ENCODE data around the gene CLDN19.
"Not testable (repeated sequence)": the region's sequence is repeated elsewhere in the genome, so short reads cannot be mapped to it uniquely, and the experiment has no call there.

CLDN19 gene

GRCh38 chr1:42758641-42759040 lies 18.6 kb upstream of the CLDN19 start:
- DNase-seq: no peak

GRCh38 chr1:42757892-42758275 lies 17.8 kb upstream of the CLDN19 start:
- no peak for DNase-seq

- DNase-seq: peak; percentile 69
Observed at GRCh38 chr1:42756956-42757891, 17.2 kb upstream of the CLDN19 start.

- DNase-seq: peak; percentile 36
Observed at GRCh38 chr1:42753070-42753469, 13.0 kb upstream of the CLDN19 start.

GRCh38 chr1:42752284-42752683 lies 12.2 kb upstream of the CLDN19 start:
- DNase-seq: no peak

GRCh38 chr1:42751511-42752070 lies 11.6 kb upstream of the CLDN19 start:
- not testable (repeated sequence) for DNase-seq

- DNase-seq: no peak
Observed at GRCh38 chr1:42750041-42750440, 10.0 kb upstream of the CLDN19 start.

GRCh38 chr1:42748461-42749410 lies 8.7 kb upstream of the CLDN19 start:
- DNase-seq: peak; percentile 55

GRCh38 chr1:42748021-42748420 lies 8.0 kb upstream of the CLDN19 start:
- no peak for DNase-seq

- peak; percentile 18 for DNase-seq
Observed at GRCh38 chr1:42747125-42747524, 7.1 kb upstream of the CLDN19 start.

GRCh38 chr1:42746436-42747105 lies 6.5 kb upstream of the CLDN19 start:
- no peak for DNase-seq

GRCh38 chr1:42745851-42746250 lies 5.8 kb upstream of the CLDN19 start:
- no peak for DNase-seq

- no peak for DNase-seq
Observed at GRCh38 chr1:42744148-42744413, 4.0 kb upstream of the CLDN19 start.

- DNase-seq: no peak
Observed at GRCh38 chr1:42743317-42744147, 3.5 kb upstream of the CLDN19 start.

GRCh38 chr1:42742617-42743316 lies 2.7 kb upstream of the CLDN19 start:
- no peak for DNase-seq

GRCh38 chr1:42742141-42742540 lies 2.1 kb upstream of the CLDN19 start:
- DNase-seq: no peak

GRCh38 chr1:42741706-42742105 lies 1.7 kb upstream of the CLDN19 start:
- DNase-seq: no peak

GRCh38 chr1:42740851-42741580 lies 980 bp upstream of the CLDN19 start:
- no peak for DNase-seq

- DNase-seq: no peak
Observed at GRCh38 chr1:42738678-42739226, 1.3 kb downstream of the CLDN19 start.

- no peak for DNase-seq
Observed at GRCh38 chr1:42737986-42738677, 1.9 kb downstream of the CLDN19 start.

All from inflammatory macrophage treated with lipopolysaccharide for 4 hours (primary cell).